T follicular helper cell (primary cell): ENCODE measurements around the gene SEMA4D.

Experiments used
- DNase-seq: peaks from one replicate; pipeline ENCODE4 v3.0.0-alpha.2; 2020; ENCODE audit warnings: low read depth

The SEMA4D gene

GRCh38 chr9:89410641-89411350 lies 87.1 kb downstream of the SEMA4D start:
- no peak for DNase-seq

- DNase-seq, result no peak
Observed at GRCh38 chr9:89410022-89410421, 87.9 kb downstream of the SEMA4D start.

- no peak for DNase-seq
Observed at GRCh38 chr9:89409466-89409865, 88.4 kb downstream of the SEMA4D start.

GRCh38 chr9:89408628-89409101 lies 89.2 kb downstream of the SEMA4D start:
- DNase-seq, result peak; percentile 63

GRCh38 chr9:89407070-89407469 lies 90.8 kb downstream of the SEMA4D start:
- DNase-seq, result no peak

- DNase-seq, result no peak
Observed at GRCh38 chr9:89405826-89406225, 92.1 kb downstream of the SEMA4D start.

GRCh38 chr9:89404074-89404473 lies 93.8 kb downstream of the SEMA4D start:
- no peak for DNase-seq

- no peak for DNase-seq
Observed at GRCh38 chr9:89402695-89403427, 95.1 kb downstream of the SEMA4D start.

GRCh38 chr9:89400403-89401116 lies 97.4 kb downstream of the SEMA4D start:
- DNase-seq, result no peak

GRCh38 chr9:89398621-89399020 lies 99.3 kb downstream of the SEMA4D start:
- DNase-seq, result no peak

- DNase-seq, result no peak
Observed at GRCh38 chr9:89397471-89397870, 100.4 kb downstream of the SEMA4D start.

- no peak for DNase-seq
Observed at GRCh38 chr9:89395931-89396710, 101.8 kb downstream of the SEMA4D start.

- DNase-seq, result no peak
Observed at GRCh38 chr9:89394412-89394811, 103.5 kb downstream of the SEMA4D start.

GRCh38 chr9:89391585-89391984 lies 106.3 kb downstream of the SEMA4D start:
- no peak for DNase-seq

GRCh38 chr9:89390578-89391116 lies 107.3 kb downstream of the SEMA4D start:
- no peak for DNase-seq

- no peak for DNase-seq
Observed at GRCh38 chr9:89390068-89390555, 107.8 kb downstream of the SEMA4D start.

- DNase-seq, result no peak
Observed at GRCh38 chr9:89388868-89389177, 109.1 kb downstream of the SEMA4D start.

- no peak for DNase-seq
Observed at GRCh38 chr9:89388084-89388867, 109.6 kb downstream of the SEMA4D start.

- no peak for DNase-seq
Observed at GRCh38 chr9:89387197-89387849, 110.6 kb downstream of the SEMA4D start.

GRCh38 chr9:89386797-89387196 lies 111.1 kb downstream of the SEMA4D start:
- DNase-seq, result no peak
